ENCODE data around the gene FEZ2.

DNA sequence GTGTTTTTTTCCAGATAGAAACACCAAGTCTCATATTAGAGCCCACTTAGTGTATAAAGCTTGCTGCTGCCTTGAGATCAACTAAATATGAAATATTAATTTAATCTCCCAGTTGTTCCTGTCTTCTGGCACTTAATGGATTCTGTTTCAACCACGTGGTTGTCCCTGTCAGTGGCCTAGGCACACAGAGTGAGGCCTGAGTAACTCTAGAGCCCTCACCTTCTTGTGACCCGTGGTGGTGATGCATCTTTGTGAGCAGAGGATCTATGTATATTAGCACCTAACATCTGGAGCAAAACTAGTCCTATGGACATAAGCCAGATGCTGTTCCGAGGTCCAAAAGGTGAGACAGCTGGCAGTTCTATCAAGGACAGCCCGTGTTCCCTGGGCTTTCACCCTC is 74.8 kb downstream of the FEZ2 start:
- TF ChIP-seq, protein P1, sequence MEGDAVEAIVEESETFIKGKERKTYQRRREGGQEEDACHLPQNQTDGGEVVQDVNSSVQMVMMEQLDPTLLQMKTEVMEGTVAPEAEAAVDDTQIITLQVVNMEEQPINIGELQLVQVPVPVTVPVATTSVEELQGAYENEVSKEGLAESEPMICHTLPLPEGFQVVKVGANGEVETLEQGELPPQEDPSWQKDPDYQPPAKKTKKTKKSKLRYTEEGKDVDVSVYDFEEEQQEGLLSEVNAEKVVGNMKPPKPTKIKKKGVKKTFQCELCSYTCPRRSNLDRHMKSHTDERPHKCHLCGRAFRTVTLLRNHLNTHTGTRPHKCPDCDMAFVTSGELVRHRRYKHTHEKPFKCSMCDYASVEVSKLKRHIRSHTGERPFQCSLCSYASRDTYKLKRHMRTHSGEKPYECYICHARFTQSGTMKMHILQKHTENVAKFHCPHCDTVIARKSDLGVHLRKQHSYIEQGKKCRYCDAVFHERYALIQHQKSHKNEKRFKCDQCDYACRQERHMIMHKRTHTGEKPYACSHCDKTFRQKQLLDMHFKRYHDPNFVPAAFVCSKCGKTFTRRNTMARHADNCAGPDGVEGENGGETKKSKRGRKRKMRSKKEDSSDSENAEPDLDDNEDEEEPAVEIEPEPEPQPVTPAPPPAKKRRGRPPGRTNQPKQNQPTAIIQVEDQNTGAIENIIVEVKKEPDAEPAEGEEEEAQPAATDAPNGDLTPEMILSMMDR (IDR thresholded peaks at IDR 0.05): no peak
- no peak for TF ChIP-seq POLR2AphosphoS5 (IDR thresholded peaks at IDR 0.05)
